ENCODE data around the gene TGM5. TPM values are rescaled to one million over a fixed set of nuclear protein-coding genes. Genes with fewer than 3 reads are reported as not detected.

TGM5 gene
- total RNA-seq, 8 experiments from 2014 or later = 0.33 to 4.4 TPM; not detected in 6

- H3K27ac ChIP-seq = peak overlapping the region in 1 of 2 donors; percentile 87
These were observed 80.8 kb downstream of the TGM5 start for GRCh38 chr15:43186003-43186353.

GRCh38 chr15:43185157-43186002, 81.3 kb downstream of the TGM5 start, which contains the start of gene CCNDBP1:
Gene CCNDBP1, plus strand, starts transcription at chr15:43185403. Its CDS starts 96 bp downstream, at chr15:43185499.
- peaks cover 0 to 10% of the 10 kb centered on the region in 2 donors for H3K4me1 ChIP-seq (replicated peaks in 1 of 2)
- WGBS, 10 experiments = 0 to 4% methylated on average over 4 to 11 of the region's 69 CpGs; no CpG with 5 or more reads in 8 of the 10 experiments
- peak; percentile 92 to 97 (median 95) for ATAC-seq (replicated peaks in 6 of 8)
- in situ Hi-C loops (cut with MboI; ENCODE audit: low pct_unique_long_range_greater_than_20kb in 2 of 9, low sequenced_read_pairs in 9 of 9, unreplicated experiment in 9 of 9) = loop anchor here in 2 of 9 experiments (25.0 kb wide), 1 partner anchor 102 kb away; no protein-coding TSS in a partner anchor
- H3K4me3 ChIP-seq = peak within 1 kb of the TSS; percentile 46 to 67 (median 58)
- peak within 1 kb of the TSS; percentile 45 to 87 for H3K27ac ChIP-seq

More at GRCh38 chr15:43186003-43186353, 80.8 kb downstream of the TGM5 start:
- in situ Hi-C loops (cut with MboI; ENCODE audit: low pct_unique_long_range_greater_than_20kb in 2 of 9, low sequenced_read_pairs in 9 of 9, unreplicated experiment in 9 of 9) = loop anchor here in 2 of 9 experiments (25.0 kb wide), 1 partner anchor 101 kb away; no protein-coding TSS in a partner anchor
- Histone ChIP-seq H3K4me3 (peak overlapping the region; percentile 46 to 67 (median 58)), H3K4me1 (replicated peaks in 1 of 2) (peaks cover 0 to 10% of the 10 kb centered on the region in 2 donors)
- 0 to 41% (median 4%) methylated on average over 1 to 6 of the region's 13 CpGs for WGBS, 10 experiments
- ATAC-seq (replicated peaks in 6 of 8) = peak in 6 of 8 experiments; percentile 3 to 8 (median 5)

- Histone ChIP-seq H3K4me3 (peak overlapping the region; percentile 46 to 67 (median 58)), H3K27ac (peak overlapping the region; percentile 3 to 13), H3K4me1 (replicated peaks in 1 of 2) (peaks cover 0 to 10% of the 10 kb centered on the region in 2 donors)
- in situ Hi-C loops (cut with MboI; ENCODE audit: low pct_unique_long_range_greater_than_20kb in 2 of 9, low sequenced_read_pairs in 9 of 9, unreplicated experiment in 9 of 9) = loop anchor here in 2 of 9 experiments (25.0 kb wide), 1 partner anchor 103 kb away; no protein-coding TSS in a partner anchor
- ATAC-seq (replicated peaks in 6 of 8) = no peak
- 43 to 100% (median 75%) methylated on average over 1 to 8 of the region's 9 CpGs for WGBS, 10 experiments
These were observed 82.2 kb downstream of the TGM5 start for GRCh38 chr15:43184407-43185124.

- Histone ChIP-seq H3K27ac (no peak overlapping the region), H3K4me3 (no peak overlapping the region), H3K4me1 (replicated peaks in 1 of 2) (peaks cover 0 to 10% of the 10 kb centered on the region in 2 donors)
- in situ Hi-C loops (cut with MboI; ENCODE audit: low pct_unique_long_range_greater_than_20kb in 2 of 9, low sequenced_read_pairs in 9 of 9, unreplicated experiment in 9 of 9) = loop anchor here in 2 of 9 experiments (25.0 kb wide), 1 partner anchor 104 kb away; no protein-coding TSS in a partner anchor
- WGBS, 10 experiments = 53 to 100% (median 76%) methylated on average over 1 to 3 of the region's 3 CpGs; no CpG with 5 or more reads in 1 of the 10 experiments
- ATAC-seq (replicated peaks in 6 of 8) = no peak
These were observed 83.5 kb downstream of the TGM5 start for GRCh38 chr15:43183270-43183669.

Other genes with a start within 250 kb of the TGM5 start
- gene UBR1, start 160.9 kb downstream of the TGM5 start, total RNA-seq = 10 to 100 TPM; 26.3 to 49.0 (median 36.4) TPM
- 10 to 100 TPM in 3 of 8 experiments, 1 to 10 TPM in 5; 7.3 to 14.8 (median 9.6) TPM for gene TMEM62, start 133.3 kb downstream of the TGM5 start, total RNA-seq
- 10 to 100 TPM; 21.2 to 62.7 (median 33.3) TPM for gene CCNDBP1, start 81.5 kb downstream of the TGM5 start, total RNA-seq
- under 1 TPM in 3 of 8 experiments, not detected in 5; 0.17 to 0.81 (median 0.27) TPM for gene EPB42, start 45.9 kb downstream of the TGM5 start, total RNA-seq
- under 1 TPM in 1 of 8 experiments, not detected in 7; 0.62 TPM for gene TGM7, start 35.3 kb upstream of the TGM5 start, total RNA-seq
- gene LCMT2, start 63.6 kb upstream of the TGM5 start, total RNA-seq = 10 to 100 TPM in 2 of 8 experiments, 1 to 10 TPM in 6; 3.9 to 11.4 (median 8.5) TPM
- gene ZSCAN29, start 104.1 kb upstream of the TGM5 start, total RNA-seq = 10 to 100 TPM; 19.9 to 58.8 (median 24.2) TPM
- 10 to 100 TPM in 3 of 8 experiments, 1 to 10 TPM in 5; 4.9 to 30.4 (median 8.5) TPM for gene TUBGCP4, start 104.2 kb upstream of the TGM5 start, total RNA-seq
- 10 to 100 TPM; 37.3 to 93.1 (median 84.8) TPM for gene TP53BP1, start 226.2 kb upstream of the TGM5 start, total RNA-seq

Measured in motor neuron (in vitro differentiated cells).